Transverse colon (tissue), 3 donors: ENCODE results near the gene DICER1.

Experiments used
- CTCF ChIP-seq, 5 experiments: fragments of 200-600 bp in 3 of 5; fragments of 450-650 bp in 2 of 5; sonication (generic) in 3 of 5; IDR thresholded peaks; 1 replicate in 2 of 5; 2 replicates in 3 of 5; pipeline ENCODE4 v1.5.1; 2016 to 2017; ENCODE audit warnings: antibody characterized with exemption in 5 of 5, inconsistent platforms in 3 of 5, mild to moderate bottlenecking in 2 of 5, moderate library complexity in 1 of 5
- POLR2A ChIP-seq: fragments of 450-650 bp; IDR thresholded peaks from one replicate; pipeline ENCODE4 v1.6.1; 2016; ENCODE audit warnings: antibody characterized with exemption, mild to moderate bottlenecking, moderate library complexity

DNA sequence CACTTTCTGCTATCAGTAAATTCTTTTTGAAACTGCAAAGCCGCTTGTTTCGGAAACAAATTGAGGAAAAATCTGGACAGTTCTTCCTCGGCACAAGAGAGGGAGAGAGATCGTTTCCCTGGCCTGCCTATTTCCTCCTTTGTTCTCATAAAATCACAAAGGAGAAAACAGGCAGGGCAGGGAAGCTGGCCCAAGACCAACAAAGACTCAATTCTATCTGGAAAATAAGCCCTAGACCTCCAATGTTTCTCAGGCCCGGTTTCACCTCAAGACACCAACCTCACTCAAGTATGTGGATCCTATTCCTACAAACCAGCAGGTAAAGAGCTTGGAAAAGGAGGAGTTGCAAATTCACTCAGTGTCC lies 19.5 kb downstream of the DICER1 start:
- TF ChIP-seq CTCF (IDR thresholded peaks at IDR 0.05) (no peak), POLR2A (no peak)
